ENCODE results near the gene CELA3A. TPM values are rescaled to one million over a fixed set of nuclear protein-coding genes. Genes with fewer than 3 reads are reported as not detected.

The CELA3A gene
- total RNA-seq: not detected in 2 replicates

- no peak for TF ChIP-seq CTCF (IDR thresholded peaks at IDR 0.05; ENCODE audit: insufficient read depth, low read depth, low read length)
- H3K4me3 ChIP-seq (ENCODE audit: low read depth, low read length): no peak within 1 kb of the TSS
- no peak for DNase-seq (ENCODE audit: low read depth)
Measured at GRCh38 chr1:22001409-22001808, at the start of gene CELA3A. Gene CELA3A, plus strand, starts transcription at chr1:22001657. Its CDS starts 18 bp downstream, at chr1:22001675.

GRCh38 chr1:21952786-21953520 is 48.5 kb upstream of the CELA3A start:
- no peak overlapping the region for H3K4me3 ChIP-seq (ENCODE audit: low read depth, low read length)
- no peak for TF ChIP-seq CTCF (IDR thresholded peaks at IDR 0.05; ENCODE audit: insufficient read depth, low read depth, low read length)
- no peak for DNase-seq (ENCODE audit: low read depth)

GRCh38 chr1:21955058-21955457 is 46.4 kb upstream of the CELA3A start:
- no peak for DNase-seq (ENCODE audit: low read depth)
- no peak for TF ChIP-seq CTCF (IDR thresholded peaks at IDR 0.05; ENCODE audit: insufficient read depth, low read depth, low read length)
- no peak overlapping the region for H3K4me3 ChIP-seq (ENCODE audit: low read depth, low read length)

- no peak for TF ChIP-seq CTCF (IDR thresholded peaks at IDR 0.05; ENCODE audit: insufficient read depth, low read depth, low read length)
- no peak overlapping the region for H3K4me3 ChIP-seq (ENCODE audit: low read depth, low read length)
- DNase-seq (ENCODE audit: low read depth): no peak
Measured at GRCh38 chr1:21955501-21956281, 45.8 kb upstream of the CELA3A start.

GRCh38 chr1:21956720-21957552 is 44.5 kb upstream of the CELA3A start:
- H3K4me3 ChIP-seq (ENCODE audit: low read depth, low read length): no peak overlapping the region
- no peak for TF ChIP-seq CTCF (IDR thresholded peaks at IDR 0.05; ENCODE audit: insufficient read depth, low read depth, low read length)
- DNase-seq (ENCODE audit: low read depth): peak; percentile 24

GRCh38 chr1:21961337-21961736 is 40.1 kb upstream of the CELA3A start:
- H3K4me3 ChIP-seq (ENCODE audit: low read depth, low read length): no peak overlapping the region
- DNase-seq (ENCODE audit: low read depth): no peak
- TF ChIP-seq CTCF (IDR thresholded peaks at IDR 0.05; ENCODE audit: insufficient read depth, low read depth, low read length): no peak

Measured in fibroblast of villous mesenchyme (primary cell).